Skeletal muscle satellite cell (primary cell): ENCODE measurements around the gene STRADB.
"Not testable (repeated sequence)": the region's sequence is repeated elsewhere in the genome, so short reads cannot be mapped to it uniquely, and the experiment has no call there.

Experiments used
- H3K27me3 ChIP-seq: 2 replicates; pipeline ENCODE4 v1.7.0; 2013; ENCODE audit warnings: low read length; ENCODE audit not compliant: control insufficient read depth, insufficient read depth
- H3K36me3 ChIP-seq: 2 replicates; pipeline ENCODE4 v1.7.0; 2013; ENCODE audit warnings: mild to moderate bottlenecking, control low read depth, low read length; ENCODE audit not compliant: insufficient read depth
- H3K4me1 ChIP-seq: 2 replicates; pipeline ENCODE4 v1.7.0; 2013; ENCODE audit warnings: low read length; ENCODE audit not compliant: control insufficient read depth, insufficient read depth
- H3K4me2 ChIP-seq: 2 replicates; pipeline ENCODE4 v1.7.0; 2013; ENCODE audit warnings: mild to moderate bottlenecking, low read length
- H3K4me3 ChIP-seq: 2 replicates; pipeline ENCODE4 v1.7.0; 2013; ENCODE audit warnings: low read length
- H3K9ac ChIP-seq: 2 replicates; pipeline ENCODE4 v1.7.0; 2013; ENCODE audit warnings: mild to moderate bottlenecking, low read depth, low read length, moderate library complexity
- H3K9me3 ChIP-seq: replicated peaks from 2 replicates; pipeline ENCODE4 v1.7.0; 2013; ENCODE audit warnings: mild to moderate bottlenecking, control low read depth, low read length

Gene STRADB

DNA sequence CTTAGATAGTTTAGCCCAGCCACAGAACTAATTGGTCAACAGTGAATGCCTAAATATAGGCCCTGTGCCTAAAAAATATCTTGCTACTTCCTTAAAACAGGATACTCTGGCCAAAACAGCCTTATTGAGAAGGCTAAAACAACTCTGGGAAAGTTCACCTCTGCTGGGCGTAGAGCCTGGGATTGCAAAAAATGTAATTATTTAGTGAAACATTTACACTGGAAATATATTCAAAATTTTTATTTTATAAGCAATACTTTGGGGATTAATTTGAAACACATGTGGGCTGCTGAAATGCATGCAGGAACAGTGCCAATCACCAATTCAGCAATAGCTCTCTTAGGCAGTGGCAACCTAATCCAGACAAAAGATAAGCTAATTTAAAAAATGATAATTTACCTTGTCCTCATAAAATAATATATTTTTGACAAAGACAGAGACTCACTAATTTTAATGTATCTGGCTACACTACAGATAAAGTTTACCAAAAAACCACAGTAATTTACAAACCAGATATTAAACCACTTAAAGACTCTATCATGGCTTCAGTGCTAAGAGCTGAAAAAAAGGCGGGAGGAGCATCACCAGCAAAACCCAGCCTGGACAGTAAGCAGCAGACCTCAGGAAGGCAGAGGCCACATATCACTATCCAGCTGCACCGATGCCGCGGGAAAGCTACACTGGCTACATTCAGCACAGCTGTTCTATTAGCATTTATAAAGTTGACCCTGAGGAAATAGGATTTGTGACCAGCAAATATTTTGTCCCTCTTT is 18.7 kb upstream of the STRADB start:
- H3K4me2 ChIP-seq, result peak overlapping the region; percentile 33
- peaks cover 30% of the 10 kb centered on the region for H3K4me1 ChIP-seq
- H3K9me3 ChIP-seq, result no peaks in the 10 kb centered on the region
- no peak overlapping the region for H3K4me3 ChIP-seq
- H3K9ac ChIP-seq, result peak overlapping the region; percentile 33
- H3K27me3 ChIP-seq, result no peaks in the 10 kb centered on the region
- peaks cover 7% of the 10 kb centered on the region for H3K36me3 ChIP-seq

GRCh38 chr2:201433394-201433995 is 18.0 kb upstream of the STRADB start:
- Histone ChIP-seq H3K9me3 (no peaks in the 10 kb centered on the region), H3K27me3 (no peaks in the 10 kb centered on the region), H3K9ac (peak overlapping the region; percentile 26), H3K4me3 (no peak overlapping the region), H3K4me1 (peaks cover 30% of the 10 kb centered on the region), H3K36me3 (peaks cover 7% of the 10 kb centered on the region), H3K4me2 (peak overlapping the region; percentile 33)

DNA sequence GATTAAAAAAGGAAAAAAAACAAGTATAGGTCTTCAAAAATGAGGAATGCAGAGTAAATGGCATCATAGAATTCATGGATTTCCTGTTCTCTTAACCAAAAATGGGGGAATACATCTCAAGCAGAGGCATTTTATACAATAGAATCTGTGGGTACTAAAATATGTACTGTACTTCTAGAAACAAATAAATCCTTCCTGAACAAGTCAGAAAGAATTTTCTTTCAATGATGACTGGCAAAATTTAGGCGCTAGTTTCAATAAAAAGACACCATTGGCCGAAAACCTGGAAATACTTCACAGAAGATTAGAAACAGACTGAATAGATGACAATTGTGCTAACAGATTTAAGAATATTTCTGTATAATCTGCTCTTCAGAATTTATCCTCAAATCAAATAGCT is 15.4 kb upstream of the STRADB start:
- Histone ChIP-seq H3K27me3 (no peaks in the 10 kb centered on the region), H3K4me2 (no peak overlapping the region), H3K9ac (no peak overlapping the region), H3K4me1 (peaks cover 30% of the 10 kb centered on the region), H3K4me3 (no peak overlapping the region), H3K9me3 (no peaks in the 10 kb centered on the region), H3K36me3 (peaks cover 5% of the 10 kb centered on the region)

DNA sequence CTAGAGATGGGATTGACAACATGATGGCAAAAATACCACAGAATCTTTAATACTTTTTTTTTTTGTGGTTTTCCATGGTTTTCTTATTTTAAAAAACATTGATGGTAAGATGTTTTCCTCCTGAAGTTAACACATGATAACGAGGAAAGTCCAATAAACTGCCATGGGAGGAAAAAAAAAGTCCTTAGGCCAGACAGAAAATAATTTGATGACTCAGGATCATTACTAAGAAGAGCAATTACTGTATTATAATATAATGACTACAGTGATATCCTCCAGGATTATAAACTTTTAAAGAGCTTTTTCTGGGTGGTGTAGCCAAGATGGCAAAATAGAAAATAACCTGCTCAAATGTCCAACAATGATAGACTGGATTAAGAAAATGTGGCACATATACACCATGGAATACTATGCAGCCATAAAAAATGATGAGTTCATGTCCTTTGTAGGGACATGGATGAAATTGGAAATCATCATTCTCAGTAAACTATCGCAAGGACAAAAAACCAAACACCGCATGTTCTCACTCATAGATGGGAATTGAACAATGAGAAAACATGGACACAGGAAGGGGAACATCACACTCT is 12.1 kb upstream of the STRADB start:
- H3K27me3 ChIP-seq, H3K9me3 ChIP-seq, H3K9ac ChIP-seq, H3K36me3 ChIP-seq, H3K4me2 ChIP-seq, H3K4me1 ChIP-seq, H3K4me3 ChIP-seq: not testable (repeated sequence)

GRCh38 chr2:201440182-201440581 is 11.4 kb upstream of the STRADB start:
- Histone ChIP-seq H3K4me2 (no peak overlapping the region), H3K27me3 (no peaks in the 10 kb centered on the region), H3K4me1 (peaks cover 8% of the 10 kb centered on the region), H3K9me3 (no peaks in the 10 kb centered on the region), H3K4me3 (no peak overlapping the region), H3K36me3 (no peaks in the 10 kb centered on the region), H3K9ac (no peak overlapping the region)

DNA sequence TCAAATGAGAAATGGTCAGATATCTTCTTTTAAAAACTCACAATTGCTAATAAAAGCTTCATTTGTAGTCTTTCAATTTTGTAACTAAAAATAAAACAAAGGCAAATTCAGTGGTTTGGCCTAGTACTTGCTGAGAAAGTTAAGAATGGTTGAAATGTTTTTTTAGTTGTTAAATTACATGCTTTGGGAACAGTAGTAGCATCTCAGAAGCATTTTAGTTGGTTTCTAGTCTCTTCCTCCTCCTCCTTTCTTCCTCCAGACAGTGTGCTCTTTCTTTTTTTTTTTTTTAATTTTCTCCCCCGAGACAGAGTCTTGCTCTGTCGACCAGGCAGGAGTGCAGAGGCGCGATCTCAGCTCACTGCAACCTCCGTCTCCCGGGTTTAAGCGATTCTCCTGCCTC is 10.1 kb upstream of the STRADB start:
- H3K9ac ChIP-seq, result no peak overlapping the region
- H3K36me3 ChIP-seq, result no peaks in the 10 kb centered on the region
- no peak overlapping the region for H3K4me2 ChIP-seq
- H3K9me3 ChIP-seq, result no peaks in the 10 kb centered on the region
- no peaks in the 10 kb centered on the region for H3K27me3 ChIP-seq
- peaks cover 6% of the 10 kb centered on the region for H3K4me1 ChIP-seq
- H3K4me3 ChIP-seq, result no peak overlapping the region

GRCh38 chr2:201444746-201445465 is 6.6 kb upstream of the STRADB start:
- no peaks in the 10 kb centered on the region for H3K27me3 ChIP-seq
- peaks cover 9% of the 10 kb centered on the region for H3K4me1 ChIP-seq

GRCh38 chr2:201447086-201447485 is 4.5 kb upstream of the STRADB start:
- Histone ChIP-seq H3K9ac (no peak overlapping the region), H3K27me3 (no peaks in the 10 kb centered on the region), H3K4me3 (no peak overlapping the region), H3K9me3 (no peaks in the 10 kb centered on the region), H3K36me3 (peaks cover 6% of the 10 kb centered on the region), H3K4me2 (no peak overlapping the region), H3K4me1 (peaks cover 12% of the 10 kb centered on the region)

More at GRCh38 chr2:201444746-201445465, 6.6 kb upstream of the STRADB start:
- Histone ChIP-seq H3K9ac (no peak overlapping the region), H3K4me3 (no peak overlapping the region), H3K36me3 (peaks cover 6% of the 10 kb centered on the region), H3K9me3 (no peaks in the 10 kb centered on the region), H3K4me2 (no peak overlapping the region)

- H3K4me3 ChIP-seq, result no peak overlapping the region
- H3K27me3 ChIP-seq, result no peaks in the 10 kb centered on the region
- H3K4me1 ChIP-seq, result peaks cover 14% of the 10 kb centered on the region
- no peaks in the 10 kb centered on the region for H3K9me3 ChIP-seq
- H3K4me2 ChIP-seq, result no peak overlapping the region
- no peak overlapping the region for H3K9ac ChIP-seq
- H3K36me3 ChIP-seq, result peaks cover 6% of the 10 kb centered on the region
Observed at GRCh38 chr2:201448061-201448460, 3.5 kb upstream of the STRADB start.

DNA sequence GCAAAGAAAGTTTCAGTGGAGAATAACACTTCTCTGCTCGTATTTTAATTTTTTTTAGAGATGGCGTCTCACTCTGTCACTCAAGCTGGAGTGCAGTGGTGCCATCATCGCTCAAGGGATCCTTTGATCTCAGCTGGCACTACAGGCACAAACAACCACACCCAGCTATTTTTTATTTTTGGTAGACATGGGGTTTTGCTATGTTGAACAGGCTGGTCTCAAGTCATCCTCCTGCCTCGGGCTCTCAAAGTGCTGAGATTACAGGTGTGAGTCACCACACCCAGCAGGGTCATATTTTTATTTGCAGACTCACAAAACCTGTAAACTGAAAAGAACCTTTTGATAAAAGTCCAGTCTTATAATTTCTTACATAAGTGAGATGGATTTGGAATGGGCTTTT is 2.8 kb upstream of the STRADB start:
- no peak overlapping the region for H3K4me3 ChIP-seq
- no peak overlapping the region for H3K9ac ChIP-seq
- no peaks in the 10 kb centered on the region for H3K9me3 ChIP-seq
- H3K27me3 ChIP-seq, result no peaks in the 10 kb centered on the region
- H3K36me3 ChIP-seq, result peaks cover 6% of the 10 kb centered on the region
- peaks cover 19% of the 10 kb centered on the region for H3K4me1 ChIP-seq
- H3K4me2 ChIP-seq, result no peak overlapping the region

GRCh38 chr2:201450954-201451291 is 617 bp upstream of the STRADB start:
- Histone ChIP-seq H3K27me3 (no peaks in the 10 kb centered on the region), H3K4me1 (peaks cover 12% of the 10 kb centered on the region), H3K36me3 (peaks cover 9% of the 10 kb centered on the region), H3K9me3 (no peaks in the 10 kb centered on the region), H3K9ac (peak overlapping the region; percentile 91), H3K4me3 (peak overlapping the region; percentile 96), H3K4me2 (peak overlapping the region; percentile 78)
